ENCODE results near the gene ABCA12. TPM values are rescaled to one million over a fixed set of nuclear protein-coding genes. Genes with fewer than 3 reads are reported as not detected.

ABCA12 gene
- total and polyA plus RNA-seq, 9 of the 15 experiments (the other 6 are each of a cell fraction or from before 2014, with no cell fraction given), result 0.02 to 0.03 TPM; not detected in 7

GRCh38 chr2:215171796-215172195 is 33.4 kb upstream of the ABCA12 start:
- H3K27me3 ChIP-seq (ENCODE audit: control insufficient read depth in 2 of 2, insufficient read depth in 2 of 2, low read length in 2 of 2), result no peaks in the 10 kb centered on the region
- BruUV-seq (replicated peaks), result no TSS peak
- intact Hi-C loops (cut with micrococcal nuclease) (no loop called here), in situ Hi-C loops (cut with MboI) (no loop called here)
- no peaks in the 10 kb centered on the region for H3K9me1 ChIP-seq (ENCODE audit: control insufficient read depth, insufficient read depth, low read length)
- TF ChIP-seq EP400 (IDR thresholded peaks at IDR 0.05) (no peak), POLR2G (IDR thresholded peaks at IDR 0.05; ENCODE audit: low read depth, low read length) (no peak), EZH2 (IDR thresholded peaks at IDR 0.05; ENCODE audit: borderline replicate concordance, low read depth, low read length) (no peak), FOXK1 (CRISPR knock-in tag; IDR thresholded peaks at IDR 0.05; ENCODE audit: borderline replicate concordance) (no peak), FUS (optimal IDR thresholded peaks at IDR 0.05; ENCODE audit: low read depth, low read length) (no peak), ZC3H11A (IDR thresholded peaks at IDR 0.05; ENCODE audit: low read depth, low read length) (no peak), BCOR (IDR thresholded peaks at IDR 0.05) (no peak), ZEB2 (IDR thresholded peaks at IDR 0.05) (no peak), ZNF408 (CRISPR knock-in tag; IDR thresholded peaks at IDR 0.05; ENCODE audit: low read depth) (no peak), ILF3 (IDR thresholded peaks at IDR 0.05; ENCODE audit: borderline replicate concordance) (no peak), ATF2 (CRISPR knock-in tag; IDR thresholded peaks at IDR 0.05) (no peak), HIVEP1 (CRISPR knock-in tag; IDR thresholded peaks at IDR 0.05) (no peak), ZNF239 (CRISPR knock-in tag; IDR thresholded peaks at IDR 0.05) (no peak)
- TF ChIP-seq, protein P1, sequence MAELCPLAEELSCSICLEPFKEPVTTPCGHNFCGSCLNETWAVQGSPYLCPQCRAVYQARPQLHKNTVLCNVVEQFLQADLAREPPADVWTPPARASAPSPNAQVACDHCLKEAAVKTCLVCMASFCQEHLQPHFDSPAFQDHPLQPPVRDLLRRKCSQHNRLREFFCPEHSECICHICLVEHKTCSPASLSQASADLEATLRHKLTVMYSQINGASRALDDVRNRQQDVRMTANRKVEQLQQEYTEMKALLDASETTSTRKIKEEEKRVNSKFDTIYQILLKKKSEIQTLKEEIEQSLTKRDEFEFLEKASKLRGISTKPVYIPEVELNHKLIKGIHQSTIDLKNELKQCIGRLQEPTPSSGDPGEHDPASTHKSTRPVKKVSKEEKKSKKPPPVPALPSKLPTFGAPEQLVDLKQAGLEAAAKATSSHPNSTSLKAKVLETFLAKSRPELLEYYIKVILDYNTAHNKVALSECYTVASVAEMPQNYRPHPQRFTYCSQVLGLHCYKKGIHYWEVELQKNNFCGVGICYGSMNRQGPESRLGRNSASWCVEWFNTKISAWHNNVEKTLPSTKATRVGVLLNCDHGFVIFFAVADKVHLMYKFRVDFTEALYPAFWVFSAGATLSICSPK (IDR thresholded peaks at IDR 0.05; ENCODE audit: borderline replicate concordance), result no peak
- TF ChIP-seq, protein P2, sequence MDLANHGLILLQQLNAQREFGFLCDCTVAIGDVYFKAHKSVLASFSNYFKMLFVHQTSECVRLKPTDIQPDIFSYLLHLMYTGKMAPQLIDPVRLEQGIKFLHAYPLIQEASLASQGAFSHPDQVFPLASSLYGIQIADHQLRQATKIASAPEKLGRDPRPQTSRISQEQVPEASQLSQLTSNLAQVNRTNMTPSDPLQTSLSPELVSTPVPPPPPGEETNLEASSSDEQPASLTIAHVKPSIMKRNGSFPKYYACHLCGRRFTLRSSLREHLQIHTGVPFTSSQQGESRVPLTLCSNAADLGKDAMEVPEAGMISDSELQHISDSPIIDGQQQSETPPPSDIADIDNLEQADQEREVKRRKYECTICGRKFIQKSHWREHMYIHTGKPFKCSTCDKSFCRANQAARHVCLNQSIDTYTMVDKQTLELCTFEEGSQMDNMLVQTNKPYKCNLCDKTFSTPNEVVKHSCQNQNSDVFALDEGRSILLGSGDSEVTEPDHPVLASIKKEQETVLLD (IDR thresholded peaks at IDR 0.05), result no peak
- H3K9me3 ChIP-seq (replicated peaks; ENCODE audit: control insufficient read depth, insufficient read depth, low read depth, low read length), result no peaks in the 10 kb centered on the region
- H3K4me2 ChIP-seq (ENCODE audit: insufficient read depth, low read length), result no peak overlapping the region
- no peaks in the 10 kb centered on the region for H3K36me3 ChIP-seq (ENCODE audit: control insufficient read depth, insufficient read depth, low read length)
- no peaks in the 10 kb centered on the region for H3K79me2 ChIP-seq (ENCODE audit: control insufficient read depth, insufficient read depth, low read length)
- H4K20me1 ChIP-seq (replicated peaks; ENCODE audit: control insufficient read depth, insufficient read depth, low read length), result no peaks in the 10 kb centered on the region
- no peaks in the 10 kb centered on the region for H3K4me1 ChIP-seq (replicated peaks in 1 of 2; ENCODE audit: control insufficient read depth in 2 of 2, insufficient read depth in 2 of 2, low read length in 2 of 2)
- no peak overlapping the region for H2AFZ ChIP-seq (ENCODE audit: low read depth, low read length)
- DNase-seq (ENCODE audit: extremely low read depth in 1 of 4, low spot score in 3 of 4) (no peak), FAIRE-seq (no peak), ATAC-seq (no peak)
- ChIA-PET POLR2A (no interaction called here), CTCF (ENCODE audit: low intra/inter-chr PET ratio) (no interaction called here)
- no peak overlapping the region for H3K4me3 ChIP-seq
- no peak overlapping the region for H3K27ac ChIP-seq (ENCODE audit: extremely low read depth, low read depth, low read length)
- WGBS (ENCODE audit: insufficient coverage, low coverage, missing lambda C conversion rate), result 29% methylated on average over 4 of the region's 4 CpGs
- H3K9ac ChIP-seq (ENCODE audit: insufficient read depth in 1 of 2, low read depth in 2 of 2, low read length in 2 of 2), result no peak overlapping the region
